ENCODE measurements around the gene TEX10.
"Not testable (repeated sequence)": the region's sequence is repeated elsewhere in the genome, so short reads cannot be mapped to it uniquely, and the experiment has no call there.

The TEX10 gene

GRCh38 chr9:100352727-100353505 is at the start of gene TEX10:
Gene TEX10, minus strand, starts transcription at chr9:100352942. Its CDS starts 3,579 bp downstream, at chr9:100349363.
- DNase-seq (ENCODE audit: low spot score) = peak; percentile 95

- DNase-seq (ENCODE audit: low spot score) = no peak
These were observed 48.3 kb upstream of the TEX10 start for GRCh38 chr9:100401042-100401441.

- DNase-seq (ENCODE audit: low spot score) = no peak
These were observed 45.0 kb upstream of the TEX10 start for GRCh38 chr9:100397529-100398266.

GRCh38 chr9:100396769-100397168 is 44.0 kb upstream of the TEX10 start:
- DNase-seq (ENCODE audit: low spot score) = no peak

- DNase-seq (ENCODE audit: low spot score) = peak; percentile 11
These were observed 42.1 kb upstream of the TEX10 start for GRCh38 chr9:100394816-100395215.

GRCh38 chr9:100394032-100394695 is 41.4 kb upstream of the TEX10 start:
- DNase-seq (ENCODE audit: low spot score) = no peak

- DNase-seq (ENCODE audit: low spot score) = not testable (repeated sequence)
These were observed 40.2 kb upstream of the TEX10 start for GRCh38 chr9:100392989-100393388.

GRCh38 chr9:100379862-100380261 is 27.1 kb upstream of the TEX10 start:
- DNase-seq (ENCODE audit: low spot score) = peak; percentile 26

GRCh38 chr9:100377015-100377414 is 24.3 kb upstream of the TEX10 start:
- no peak for DNase-seq (ENCODE audit: low spot score)

- DNase-seq (ENCODE audit: low spot score) = no peak
These were observed 22.9 kb upstream of the TEX10 start for GRCh38 chr9:100375658-100376057.

GRCh38 chr9:100372648-100373047 is 19.9 kb upstream of the TEX10 start:
- no peak for DNase-seq (ENCODE audit: low spot score)

- no peak for DNase-seq (ENCODE audit: low spot score)
These were observed 17.5 kb upstream of the TEX10 start for GRCh38 chr9:100370064-100370723.

- no peak for DNase-seq (ENCODE audit: low spot score)
These were observed 15.9 kb upstream of the TEX10 start for GRCh38 chr9:100368672-100369071.

GRCh38 chr9:100366121-100366520 is 13.4 kb upstream of the TEX10 start:
- DNase-seq (ENCODE audit: low spot score) = no peak

- DNase-seq (ENCODE audit: low spot score) = no peak
These were observed 11.3 kb upstream of the TEX10 start for GRCh38 chr9:100364013-100364412.

- DNase-seq (ENCODE audit: low spot score) = no peak
These were observed 6.3 kb upstream of the TEX10 start for GRCh38 chr9:100359057-100359456.

GRCh38 chr9:100357501-100357900 is 4.8 kb upstream of the TEX10 start:
- DNase-seq (ENCODE audit: low spot score) = no peak

- no peak for DNase-seq (ENCODE audit: low spot score)
These were observed 2.8 kb upstream of the TEX10 start for GRCh38 chr9:100355561-100355960.

GRCh38 chr9:100354121-100354800 is 1.5 kb upstream of the TEX10 start:
- no peak for DNase-seq (ENCODE audit: low spot score)

GRCh38 chr9:100352201-100352726 is 478 bp downstream of the TEX10 start:
- peak; percentile 42 for DNase-seq (ENCODE audit: low spot score)

GRCh38 chr9:100351508-100351907 is 1.2 kb downstream of the TEX10 start:
- DNase-seq (ENCODE audit: low spot score) = no peak
